PC-9 (cell line): ENCODE measurements around the gene UTF1.

Source experiments
- CTCF ChIP-seq: fragments of 200-600 bp; sonication (generic); conservative IDR thresholded peaks from 2 replicates; pipeline ENCODE4 v1.6.1; 2017; ENCODE audit warnings: mixed run types, antibody characterized with exemption, mild to moderate bottlenecking, moderate library complexity
- EZH2 ChIP-seq: fragments of 200-600 bp; sonication (generic); IDR thresholded peaks from 2 replicates; pipeline ENCODE4 v1.8.0; 2017; ENCODE audit warnings: antibody characterized with exemption, low read depth

- TF ChIP-seq EZH2, result no peak
- no peak for TF ChIP-seq CTCF
These were observed 11.6 kb downstream of the UTF1 start for GRCh38 chr10:133241501-133242205.
